ENCODE data around the gene SASH3. TPM values are rescaled to one million over a fixed set of nuclear protein-coding genes. Genes with fewer than 3 reads are reported as not detected.

SASH3 gene
- polyA plus RNA-seq, 1 of the 3 experiments (the other 2 are of a cell fraction): not detected

DNA sequence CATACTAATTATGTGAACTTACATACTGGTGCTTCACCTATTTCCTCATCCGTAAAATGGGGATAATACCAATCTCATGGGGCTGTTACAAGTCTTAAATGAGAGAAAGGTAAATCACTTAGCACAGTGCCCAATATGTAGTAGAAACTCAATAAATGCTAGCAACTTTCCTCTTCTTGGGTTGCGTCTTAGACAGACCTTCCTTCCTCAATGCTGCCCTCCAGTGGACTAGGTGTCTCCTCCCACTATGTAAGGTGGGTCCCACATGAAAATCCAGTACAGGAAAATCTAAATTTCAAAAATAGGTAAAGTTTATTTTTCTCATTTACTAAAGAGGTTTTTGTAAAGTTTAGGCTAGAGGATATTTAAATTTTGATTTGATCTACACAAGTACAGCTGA lies 43.4 kb downstream of the SASH3 start:
- Histone ChIP-seq H4K20me1 (ENCODE audit: insufficient read depth) (no peaks in the 10 kb centered on the region), H3K36me3 (replicated peaks in 1 of 2; ENCODE audit: control insufficient read depth in 1 of 2, insufficient read depth in 2 of 2, low read length in 1 of 2) (peaks cover 0 to 3% of the 10 kb centered on the region in 2 experiments), H3K79me2 (ENCODE audit: insufficient read depth) (no peaks in the 10 kb centered on the region), H3K4me3 (ENCODE audit: low read depth in 2 of 2, low read length in 1 of 2) (no peak overlapping the region), H3K9ac (no peak overlapping the region), H2AFZ (ENCODE audit: low read depth) (no peak overlapping the region), H3F3A (replicated peaks; ENCODE audit: insufficient read depth) (no peaks in the 10 kb centered on the region), H3K27me3 (ENCODE audit: insufficient read depth) (no peaks in the 10 kb centered on the region), H3K4me1 (ENCODE audit: control insufficient read depth in 1 of 2, insufficient read depth in 2 of 2, low read depth in 1 of 2, low read length in 1 of 2) (no peaks in the 10 kb centered on the region), H3K9me2 (no peaks in the 10 kb centered on the region), H3K4me2 (no peak overlapping the region), H3K27ac (ENCODE audit: low read depth in 2 of 2, low read length in 1 of 2) (no peak overlapping the region), H3K9me3 (no peaks in the 10 kb centered on the region)
- WGBS (ENCODE audit: low lambda C conversion rate): 70% methylated on average over 2 of the region's 2 CpGs
- no peak for TF ChIP-seq NFIC (IDR thresholded peaks at IDR 0.05; ENCODE audit: borderline replicate concordance)
- TF ChIP-seq MEF2A (IDR thresholded peaks at IDR 0.05; ENCODE audit: borderline replicate concordance, low read depth): no peak
- TF ChIP-seq, protein P1, sequence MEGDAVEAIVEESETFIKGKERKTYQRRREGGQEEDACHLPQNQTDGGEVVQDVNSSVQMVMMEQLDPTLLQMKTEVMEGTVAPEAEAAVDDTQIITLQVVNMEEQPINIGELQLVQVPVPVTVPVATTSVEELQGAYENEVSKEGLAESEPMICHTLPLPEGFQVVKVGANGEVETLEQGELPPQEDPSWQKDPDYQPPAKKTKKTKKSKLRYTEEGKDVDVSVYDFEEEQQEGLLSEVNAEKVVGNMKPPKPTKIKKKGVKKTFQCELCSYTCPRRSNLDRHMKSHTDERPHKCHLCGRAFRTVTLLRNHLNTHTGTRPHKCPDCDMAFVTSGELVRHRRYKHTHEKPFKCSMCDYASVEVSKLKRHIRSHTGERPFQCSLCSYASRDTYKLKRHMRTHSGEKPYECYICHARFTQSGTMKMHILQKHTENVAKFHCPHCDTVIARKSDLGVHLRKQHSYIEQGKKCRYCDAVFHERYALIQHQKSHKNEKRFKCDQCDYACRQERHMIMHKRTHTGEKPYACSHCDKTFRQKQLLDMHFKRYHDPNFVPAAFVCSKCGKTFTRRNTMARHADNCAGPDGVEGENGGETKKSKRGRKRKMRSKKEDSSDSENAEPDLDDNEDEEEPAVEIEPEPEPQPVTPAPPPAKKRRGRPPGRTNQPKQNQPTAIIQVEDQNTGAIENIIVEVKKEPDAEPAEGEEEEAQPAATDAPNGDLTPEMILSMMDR (IDR thresholded peaks at IDR 0.05): peak; percentile 67
- TF ChIP-seq SMC3 (IDR thresholded peaks at IDR 0.05; ENCODE audit: low read depth, low read length): peak; percentile 53
- no peak for TF ChIP-seq POLR2AphosphoS5 (IDR thresholded peaks at IDR 0.05; ENCODE audit: low read depth, low read length)
- peak; percentile 65 for TF ChIP-seq RAD21 (IDR thresholded peaks at IDR 0.05; ENCODE audit: low read length)
- POLR2A ChIA-PET: no interaction called here
- peak; percentile 52 for DNase-seq
- CTCF ChIA-PET: interaction anchor here (0.6 to 2.2 kb wide), 25 partner anchors 9 to 251 kb away, joined by 3 to 11 read pairs (median 4); no protein-coding TSS in a partner anchor

DNA sequence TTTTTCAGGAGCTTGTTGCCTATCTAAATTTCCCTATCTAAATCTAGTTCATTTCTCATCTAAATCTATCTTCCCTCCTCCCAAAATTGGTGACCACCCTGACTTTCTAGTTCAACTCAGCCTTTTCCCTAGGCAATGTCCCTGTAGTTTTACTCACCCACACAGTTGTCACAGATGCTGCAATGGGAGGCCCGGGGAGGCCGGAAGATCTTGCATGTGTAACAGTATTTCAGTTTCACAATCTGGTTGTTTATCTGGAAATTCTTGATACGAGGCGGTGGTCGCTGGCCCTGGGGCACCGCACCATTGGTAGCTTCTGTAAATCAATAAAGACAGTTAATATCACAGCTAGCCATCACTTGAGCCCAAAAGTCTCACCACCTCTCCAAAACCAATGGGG lies 43.8 kb downstream of the SASH3 start:
- Histone ChIP-seq H3K27me3 (ENCODE audit: insufficient read depth) (no peaks in the 10 kb centered on the region), H2AFZ (ENCODE audit: low read depth) (no peak overlapping the region), H4K20me1 (ENCODE audit: insufficient read depth) (no peaks in the 10 kb centered on the region), H3K9me2 (no peaks in the 10 kb centered on the region), H3K27ac (ENCODE audit: low read depth in 2 of 2, low read length in 1 of 2) (no peak overlapping the region), H3K4me1 (ENCODE audit: control insufficient read depth in 1 of 2, insufficient read depth in 2 of 2, low read depth in 1 of 2, low read length in 1 of 2) (no peaks in the 10 kb centered on the region), H3K36me3 (replicated peaks in 1 of 2; ENCODE audit: control insufficient read depth in 1 of 2, insufficient read depth in 2 of 2, low read length in 1 of 2) (peaks cover 0 to 3% of the 10 kb centered on the region in 2 experiments), H3K9me3 (no peaks in the 10 kb centered on the region), H3K4me3 (ENCODE audit: low read depth in 2 of 2, low read length in 1 of 2) (no peak overlapping the region), H3K4me2 (no peak overlapping the region), H3K9ac (no peak overlapping the region), H3F3A (replicated peaks; ENCODE audit: insufficient read depth) (no peaks in the 10 kb centered on the region), H3K79me2 (ENCODE audit: insufficient read depth) (no peaks in the 10 kb centered on the region)
- DNase-seq: no peak
- TF ChIP-seq FOXM1 (IDR thresholded peaks at IDR 0.05; ENCODE audit: low read depth) (no peak), RCOR1 (IDR thresholded peaks at IDR 0.05; ENCODE audit: low read length) (no peak), FOXJ3 (CRISPR knock-in tag; IDR thresholded peaks at IDR 0.05) (no peak), ELF1 (IDR thresholded peaks at IDR 0.05) (no peak), NRF1 (IDR thresholded peaks at IDR 0.05; ENCODE audit: low read depth, low read length) (no peak), GABPA (IDR thresholded peaks at IDR 0.05; ENCODE audit: low read depth) (no peak), RXRA (IDR thresholded peaks at IDR 0.05; ENCODE audit: borderline replicate concordance, low read depth) (no peak), TAF1 (IDR thresholded peaks at IDR 0.05; ENCODE audit: borderline replicate concordance, low read depth, low read length) (no peak), JUND (IDR thresholded peaks at IDR 0.05) (no peak), NFIC (IDR thresholded peaks at IDR 0.05; ENCODE audit: borderline replicate concordance) (no peak)
- TF ChIP-seq, protein P1 (IDR thresholded peaks at IDR 0.05): no peak
- POLR2A ChIA-PET: no interaction called here
- whole genome bisulfite sequencing (ENCODE audit: low lambda C conversion rate): 53% methylated on average over 6 of the region's 6 CpGs
- CTCF ChIA-PET: interaction anchor here (0.9 to 2.2 kb wide), 23 partner anchors 9 to 252 kb away, joined by 3 to 11 read pairs (median 4); no protein-coding TSS in a partner anchor
